Stimulated activated CD4-positive, alpha-beta T cell treated with anti-CD3 and anti-CD28 coated beads, TNF-alpha, amount 100 ng/mL, for 48 hours (primary cell): ENCODE measurements around the gene ADAMTSL3.

Experiments used
- DNase-seq, 3 donors: peaks; one replicate each; pipeline ENCODE4 v3.0.0-alpha.2; 2020; ENCODE audit warnings: low read depth in 3 of 3

Gene ADAMTSL3

DNA sequence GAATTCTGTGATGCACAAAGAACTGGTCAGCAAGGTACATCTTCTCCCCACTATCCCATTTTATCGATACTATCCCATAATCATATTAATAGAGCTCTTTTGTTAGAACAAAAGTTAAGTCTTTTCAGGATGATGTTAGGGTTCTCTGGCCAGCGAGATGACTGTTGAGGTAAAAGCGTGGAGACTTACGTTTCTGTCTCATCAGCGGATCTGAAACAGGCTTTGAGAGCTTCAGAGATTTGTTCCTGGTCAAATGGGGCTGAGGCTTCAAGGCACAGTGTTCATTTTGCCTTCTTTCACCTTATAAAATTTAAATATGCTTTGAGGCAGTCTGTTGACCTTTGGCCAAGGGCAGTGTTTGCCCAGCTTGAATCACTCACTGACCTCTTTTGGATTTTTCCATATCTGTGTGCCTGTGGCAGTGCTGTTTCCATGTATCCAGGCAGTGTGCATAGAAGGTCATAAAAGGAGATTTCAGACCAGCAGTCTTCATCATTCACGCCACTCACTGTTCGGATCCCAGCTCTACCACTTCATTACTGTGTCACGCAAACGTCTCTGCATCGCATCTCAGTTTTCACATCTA, 3.1 kb downstream of the ADAMTSL3 start:
- no peak for DNase-seq

DNA sequence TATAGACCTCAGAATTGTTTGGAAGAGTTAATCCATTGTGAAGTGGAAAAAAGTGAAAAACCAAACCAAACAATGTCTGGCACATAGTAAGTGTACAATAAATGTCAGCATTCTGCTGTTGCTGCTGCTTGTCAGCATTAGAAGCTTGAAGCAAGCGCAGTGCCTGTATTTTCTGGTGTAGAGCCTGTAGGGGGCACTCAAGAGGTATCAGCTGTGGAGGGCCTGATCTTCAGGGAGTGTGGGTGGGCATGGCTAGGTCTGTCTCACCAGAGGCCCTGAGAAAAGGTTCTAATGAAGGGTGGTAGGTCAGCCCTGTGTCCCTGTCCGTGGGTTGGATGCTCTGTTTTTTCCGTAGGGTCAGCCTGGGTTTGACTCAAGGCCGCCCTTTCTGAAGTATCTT, 3.6 kb downstream of the ADAMTSL3 start:
- DNase-seq, result no peak

DNA sequence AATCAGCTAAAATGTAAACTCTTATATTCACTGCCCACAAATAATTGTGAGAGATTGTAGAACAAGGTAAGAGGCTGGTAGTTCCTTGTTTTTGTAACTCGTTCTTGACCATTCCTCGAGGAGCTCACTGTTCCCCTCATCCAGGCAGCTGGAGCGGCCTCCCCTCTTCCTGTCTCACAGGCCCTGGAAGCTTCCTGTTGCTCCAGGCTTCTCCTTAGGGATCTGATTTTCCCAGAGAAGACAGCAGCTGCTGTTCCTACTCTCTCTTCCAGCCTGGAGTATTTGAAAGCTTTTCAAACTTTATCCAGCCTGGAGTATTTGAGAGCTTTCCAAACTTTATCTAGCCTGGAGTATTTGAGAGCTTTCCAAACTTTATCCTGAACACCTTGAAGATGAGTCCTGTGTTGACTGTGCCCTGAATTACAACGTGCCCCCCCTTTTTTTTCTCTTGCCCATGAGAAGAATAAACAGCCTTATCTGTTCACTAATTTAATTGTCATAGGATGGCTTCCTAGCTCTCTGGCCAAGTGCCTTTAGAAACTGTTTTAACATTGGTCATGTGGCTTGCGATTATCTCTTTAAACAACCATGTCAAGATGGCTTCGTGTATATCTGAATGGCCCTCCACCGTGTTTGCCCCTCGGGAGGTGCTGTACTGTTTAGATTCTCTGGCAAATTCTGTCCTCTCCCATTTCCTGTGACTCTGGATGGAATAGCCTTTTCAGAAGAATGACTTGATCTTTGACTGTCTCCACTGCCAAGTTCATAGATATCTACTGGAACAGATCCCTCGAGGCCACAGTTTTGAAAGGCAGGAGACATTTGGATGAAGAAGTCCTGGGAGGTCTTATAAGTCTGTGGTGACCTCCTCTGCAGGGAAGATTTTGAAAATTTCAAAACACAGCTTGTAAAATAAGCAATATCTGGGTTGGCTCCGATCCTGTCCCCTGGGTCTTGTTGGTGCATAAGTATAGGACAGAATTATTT, 4.8 kb downstream of the ADAMTSL3 start:
- no peak for DNase-seq

DNA sequence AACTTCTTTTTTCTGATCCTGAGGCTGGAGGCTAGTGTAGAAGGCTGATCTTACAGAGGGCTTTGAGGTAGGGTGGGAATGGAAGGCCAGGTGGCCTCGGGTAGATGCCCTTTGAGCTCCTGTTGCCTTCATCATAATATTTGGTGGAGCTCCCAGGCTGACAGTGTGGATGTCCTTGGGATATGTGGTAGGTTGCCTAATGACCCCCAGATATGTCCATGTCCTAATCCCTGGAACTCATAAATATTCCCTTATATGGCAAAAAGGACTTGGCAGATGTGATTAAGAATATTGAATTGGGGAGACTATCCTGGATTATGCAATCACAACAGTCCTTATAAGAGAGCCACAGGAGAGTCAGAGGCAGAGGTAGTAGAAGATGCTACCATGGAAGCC, 5.5 kb downstream of the ADAMTSL3 start:
- no peak for DNase-seq

DNA sequence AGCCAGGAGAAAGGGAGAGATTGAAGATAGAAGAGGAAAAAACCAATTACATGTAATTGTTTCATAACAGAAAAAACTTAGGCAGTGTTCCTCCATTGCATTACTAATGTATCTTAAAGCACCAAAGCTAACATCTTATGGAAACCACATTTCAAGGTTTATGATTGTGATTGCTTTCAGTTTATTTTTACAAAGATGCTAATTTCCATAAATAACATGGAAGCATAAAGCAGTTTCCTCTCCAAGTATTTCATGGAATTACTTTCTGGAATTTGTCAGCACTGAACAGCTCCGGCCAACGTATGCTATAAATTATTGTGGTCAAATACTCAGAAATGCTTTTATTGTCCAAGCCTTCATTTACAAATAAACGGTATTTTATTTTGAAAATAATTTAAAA, 11.6 kb downstream of the ADAMTSL3 start:
- DNase-seq, result no peak

DNA sequence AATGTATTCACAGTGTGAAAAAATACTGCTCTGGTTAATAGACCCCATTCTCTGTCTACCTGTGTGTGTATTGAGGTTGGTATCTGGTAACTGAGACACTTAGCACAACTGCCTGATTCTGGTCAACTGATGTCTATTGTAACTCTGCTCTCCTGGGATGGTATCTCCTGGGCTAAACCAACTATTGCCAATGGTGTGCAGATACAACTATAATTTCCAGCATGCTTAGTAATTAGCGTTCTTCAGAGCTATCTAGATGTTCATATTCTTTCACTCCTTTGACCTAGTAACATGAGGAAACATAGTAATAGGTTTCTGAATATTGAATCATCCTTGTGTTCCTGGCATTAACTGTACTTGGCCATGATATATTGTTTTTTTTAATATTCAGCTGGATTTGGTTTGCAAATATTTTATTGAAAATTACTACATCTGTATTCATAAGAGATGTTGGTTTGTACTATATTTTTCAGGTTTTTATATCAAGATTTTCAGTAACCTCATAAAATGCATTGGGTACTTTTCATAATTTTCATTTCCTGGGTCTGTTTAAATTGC, 16.8 kb downstream of the ADAMTSL3 start:
- DNase-seq, result no peak

DNA sequence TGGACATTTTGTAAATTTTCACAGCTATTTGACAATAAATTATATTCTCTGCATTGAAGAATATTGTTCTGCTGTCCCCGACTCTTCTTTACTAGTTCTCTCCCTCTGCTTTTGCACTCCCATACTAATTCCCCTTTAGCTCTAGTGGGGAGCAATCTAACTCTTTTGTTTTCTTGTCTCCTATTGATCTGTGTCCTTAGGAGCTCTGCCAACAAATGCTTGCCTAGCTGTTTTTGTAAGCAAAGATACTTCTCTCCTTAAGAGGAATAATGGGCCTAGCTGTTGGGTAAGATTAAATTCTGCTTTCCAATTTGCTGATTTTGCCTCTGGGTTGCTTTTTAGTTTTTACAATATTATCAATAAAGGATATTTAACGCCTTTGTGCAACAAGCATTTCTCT, 17.7 kb downstream of the ADAMTSL3 start:
- DNase-seq, result no peak

DNA sequence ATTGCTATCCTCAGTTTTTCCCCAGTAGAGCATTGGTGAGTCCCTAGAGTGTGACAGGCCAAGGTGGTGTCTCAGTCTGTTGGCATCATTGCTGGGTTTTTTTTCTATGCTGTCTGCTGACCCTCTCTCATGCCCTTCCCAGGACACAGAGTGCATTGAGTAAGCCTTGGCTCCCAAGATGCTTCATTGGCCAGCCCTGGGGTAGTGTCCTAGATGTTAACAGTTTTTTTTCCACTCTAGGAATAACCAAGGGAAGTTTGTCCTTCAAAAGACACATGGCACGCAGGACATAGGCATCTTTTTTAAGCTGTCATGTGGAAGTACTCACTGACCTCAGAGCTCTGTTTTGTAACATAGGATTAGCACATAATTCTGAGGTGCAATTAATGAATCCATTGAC, 19.5 kb downstream of the ADAMTSL3 start:
- no peak for DNase-seq

DNA sequence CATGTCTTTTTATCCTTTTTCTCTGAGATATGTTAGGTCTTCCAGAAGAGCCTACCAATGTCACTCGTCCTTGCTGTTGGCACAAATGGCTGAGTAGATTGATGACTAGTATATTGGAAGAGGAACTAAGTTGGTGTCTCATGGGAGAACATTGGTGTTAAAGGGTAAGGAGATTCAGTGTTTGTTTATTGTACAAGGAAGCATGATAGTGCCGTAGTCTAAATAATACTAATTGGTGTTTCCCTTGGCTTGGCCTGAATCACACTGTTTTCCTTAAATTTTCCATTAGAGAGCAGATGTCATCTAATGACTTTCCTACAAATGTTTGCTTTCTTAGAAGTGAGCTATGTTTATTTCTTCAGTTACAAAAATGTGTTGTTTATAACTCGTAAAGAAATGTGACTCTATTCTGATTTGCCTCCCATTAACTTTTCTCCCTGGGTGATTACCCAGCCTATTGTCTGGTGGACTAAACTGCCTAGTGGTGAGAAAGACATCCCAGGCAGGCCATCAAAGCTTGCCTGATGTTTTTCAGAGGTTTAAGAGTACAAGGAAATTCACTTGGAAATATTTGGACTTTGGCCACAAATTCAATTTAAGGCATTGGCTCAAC, 28.7 kb downstream of the ADAMTSL3 start:
- DNase-seq, result no peak

DNA sequence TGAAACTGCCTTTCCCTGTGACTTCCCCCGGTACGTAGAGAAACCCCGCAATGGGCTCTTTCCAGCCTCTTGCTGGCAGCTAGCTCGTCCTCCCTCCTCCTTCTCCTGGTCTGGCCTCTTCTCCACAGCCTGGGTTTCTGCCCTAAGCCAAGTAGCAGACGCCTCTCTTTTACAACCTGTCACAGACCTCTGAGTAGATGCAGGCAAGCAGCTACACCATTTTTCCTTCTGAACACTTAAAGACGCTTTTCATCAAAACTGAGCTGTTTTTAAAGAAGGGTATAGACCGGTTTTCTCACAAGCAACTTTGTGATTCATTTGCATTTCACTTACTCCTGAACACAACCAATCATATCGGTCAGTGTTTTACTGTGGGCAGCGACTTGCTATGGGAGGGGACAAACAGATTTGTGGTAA, 32.0 kb downstream of the ADAMTSL3 start:
- DNase-seq, result no peak

DNA sequence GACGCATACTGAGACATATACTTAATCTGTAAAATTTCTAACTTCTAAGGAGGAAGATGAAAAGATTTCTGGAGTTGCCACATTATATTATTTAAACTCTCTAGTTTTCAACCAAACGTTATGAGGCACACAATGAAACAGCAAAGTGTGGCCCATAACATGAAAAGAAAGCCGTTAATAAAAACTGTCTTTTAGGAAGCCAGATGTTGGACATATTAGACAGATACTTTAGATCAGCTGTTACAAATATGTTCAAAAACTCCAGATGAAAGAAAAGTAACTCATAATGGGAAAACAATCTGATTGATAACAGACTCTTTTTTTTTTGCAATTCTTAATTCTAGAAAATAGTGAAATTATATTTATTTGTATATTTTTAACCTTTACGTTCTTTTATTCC, 34.3 kb downstream of the ADAMTSL3 start:
- no peak for DNase-seq

DNA sequence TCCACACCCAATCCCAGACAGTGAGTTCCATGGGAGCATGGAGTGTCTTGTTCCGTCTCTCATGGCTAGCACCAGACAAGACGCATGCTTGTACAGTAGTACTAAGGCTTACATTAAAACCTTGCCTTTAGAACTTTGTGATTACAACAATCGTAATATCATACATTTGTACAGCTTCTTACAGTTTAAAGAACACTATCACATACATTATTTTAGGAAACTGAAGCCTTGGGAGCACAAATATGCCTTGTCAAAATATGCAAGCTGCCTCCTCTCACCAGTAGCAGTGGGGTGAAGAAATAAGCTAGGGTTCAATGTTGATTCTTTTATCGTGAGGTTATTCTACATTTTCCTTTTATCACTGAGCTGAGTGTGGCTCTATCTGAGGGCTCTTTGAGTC, 36.8 kb downstream of the ADAMTSL3 start:
- no peak for DNase-seq

DNA sequence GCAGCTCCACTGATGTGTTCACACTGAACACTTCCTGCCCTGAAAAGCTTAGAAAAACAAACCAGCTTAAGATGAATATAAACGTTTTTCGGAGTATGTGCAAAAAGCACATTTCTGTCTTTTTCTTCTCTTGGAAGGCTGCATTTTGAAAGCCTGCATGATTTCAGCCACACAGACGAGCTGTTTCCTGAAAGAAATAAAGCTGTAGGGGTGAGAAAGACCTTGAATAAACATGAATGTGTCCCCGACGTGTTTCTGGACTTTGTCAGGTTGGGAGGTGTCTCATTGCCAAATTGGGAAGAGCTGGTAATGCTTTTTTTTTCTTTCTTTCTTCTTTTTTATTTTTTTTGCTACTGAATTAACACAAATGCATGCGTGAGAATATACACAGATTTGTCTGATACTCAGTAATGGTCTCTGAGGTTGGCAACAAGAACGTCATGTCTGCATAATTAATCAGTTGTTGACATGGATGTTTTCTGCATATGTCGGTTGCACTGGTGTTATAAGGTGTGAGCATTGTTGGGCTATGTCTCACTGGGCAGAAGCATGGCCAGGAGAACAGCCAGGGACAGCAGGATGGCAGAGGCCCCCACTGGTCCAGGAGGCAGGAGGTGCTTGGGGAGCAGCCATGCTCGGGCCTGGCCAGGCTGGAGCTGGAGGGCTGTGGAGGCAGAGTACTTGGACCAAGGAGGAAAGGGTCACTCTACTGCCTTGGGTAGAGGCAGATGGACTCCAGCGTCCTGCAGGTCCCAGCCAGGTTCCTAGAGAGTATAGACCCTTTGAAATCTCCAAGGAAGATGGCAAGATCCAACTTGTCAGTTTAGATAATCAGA, 39.0 kb downstream of the ADAMTSL3 start:
- DNase-seq, result no peak

DNA sequence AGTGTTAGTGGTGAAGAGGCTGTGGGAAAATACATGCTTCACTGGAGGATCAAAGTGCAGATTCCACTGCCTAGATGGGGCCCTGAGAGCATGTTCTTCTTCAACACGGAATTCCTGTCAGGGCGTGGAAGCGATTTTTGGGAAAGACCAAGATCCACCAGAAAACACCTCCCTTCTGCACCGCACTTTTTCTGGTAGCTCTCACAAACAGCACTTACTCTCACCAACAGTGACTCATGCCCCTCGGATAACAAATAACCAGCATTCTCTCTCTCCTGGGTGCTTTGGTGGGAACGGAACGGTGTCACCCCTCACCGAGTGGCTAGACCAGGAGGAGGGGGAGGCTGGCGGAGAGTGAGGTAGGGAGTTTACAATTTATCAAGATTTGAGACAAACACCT, 40.1 kb downstream of the ADAMTSL3 start:
- no peak for DNase-seq

DNA sequence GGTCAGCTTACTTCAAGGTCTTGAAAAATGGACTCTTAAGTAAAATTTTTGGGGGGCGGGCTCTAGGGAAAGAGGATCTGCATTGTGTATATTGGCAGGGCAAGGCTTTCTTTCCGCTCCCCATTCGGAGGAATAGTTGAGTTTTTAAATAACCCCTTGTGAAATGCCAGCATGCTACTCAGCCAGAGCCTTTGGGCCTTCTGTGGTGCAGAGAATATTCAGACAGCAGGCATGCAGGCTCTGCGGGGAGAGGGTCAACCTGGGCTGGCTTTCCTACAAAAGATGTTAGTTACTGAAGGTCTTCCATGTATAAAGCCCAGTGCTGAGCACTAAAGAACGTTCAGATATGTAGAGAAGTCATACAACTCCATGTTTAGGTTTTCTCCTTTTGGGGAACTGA, 40.6 kb downstream of the ADAMTSL3 start:
- DNase-seq, result no peak

DNA sequence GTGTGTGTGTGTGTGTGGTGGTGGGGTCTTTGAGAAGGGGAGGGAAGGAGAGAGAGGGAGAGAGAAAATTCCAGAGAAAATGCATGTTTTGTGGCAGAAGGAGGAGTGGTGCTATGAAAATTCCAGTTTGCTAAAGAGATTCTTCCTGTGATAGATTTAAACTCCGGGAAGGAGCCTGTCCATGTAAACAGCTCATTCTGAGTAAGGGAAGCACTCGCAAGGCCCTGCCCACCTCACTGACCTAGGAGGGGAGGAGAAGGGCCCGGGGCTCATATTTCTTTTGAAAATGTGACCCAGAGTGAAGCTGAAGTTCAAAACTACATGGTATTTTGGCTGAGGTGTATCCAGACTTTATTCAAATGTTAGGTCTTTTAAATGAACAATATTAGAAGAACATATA, 41.3 kb downstream of the ADAMTSL3 start:
- DNase-seq, result no peak

DNA sequence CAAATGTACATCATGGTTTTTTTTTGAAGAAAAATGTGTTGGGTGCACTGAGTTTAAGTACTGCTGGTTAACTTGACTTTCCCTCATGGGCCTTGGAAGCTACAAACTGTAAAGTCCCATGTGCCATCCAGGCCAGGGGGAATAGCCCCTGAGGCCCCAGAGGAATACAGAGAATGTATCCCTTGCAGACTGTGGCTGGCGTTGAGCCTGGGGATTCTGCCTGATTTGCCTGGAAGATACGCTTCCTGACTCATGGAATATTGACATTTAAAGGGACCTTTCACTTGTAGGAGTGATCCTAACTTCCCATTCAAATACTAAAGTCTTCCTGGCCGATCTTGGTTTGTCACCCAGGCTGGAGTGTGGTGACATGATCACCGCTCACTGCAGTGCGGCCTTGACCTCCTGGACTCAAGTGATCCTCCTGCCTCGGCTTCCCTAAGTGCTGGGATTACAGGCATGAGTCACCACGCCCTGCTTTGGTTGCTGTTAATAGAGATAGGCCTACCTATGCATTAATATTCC, 42.0 kb downstream of the ADAMTSL3 start:
- no peak for DNase-seq

DNA sequence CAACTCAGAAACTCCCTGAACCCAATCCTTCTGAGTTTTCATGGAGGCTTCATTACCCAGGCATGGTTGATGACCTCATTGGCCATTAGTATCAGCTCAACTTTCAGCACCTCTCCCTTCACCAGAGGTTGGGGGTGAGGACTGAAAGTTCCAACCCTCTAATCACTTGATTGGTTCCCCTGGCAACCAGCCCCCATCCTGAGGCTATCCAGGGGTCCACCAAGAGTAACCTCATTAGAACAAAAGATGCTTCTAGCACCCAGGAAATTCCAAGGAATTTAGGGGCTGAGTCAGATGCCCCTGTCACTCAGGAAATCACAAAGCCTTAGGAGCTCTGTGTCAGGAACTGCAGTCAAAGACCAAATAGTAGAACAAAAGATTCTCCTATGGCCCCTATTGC, 43.8 kb downstream of the ADAMTSL3 start:
- no peak for DNase-seq

DNA sequence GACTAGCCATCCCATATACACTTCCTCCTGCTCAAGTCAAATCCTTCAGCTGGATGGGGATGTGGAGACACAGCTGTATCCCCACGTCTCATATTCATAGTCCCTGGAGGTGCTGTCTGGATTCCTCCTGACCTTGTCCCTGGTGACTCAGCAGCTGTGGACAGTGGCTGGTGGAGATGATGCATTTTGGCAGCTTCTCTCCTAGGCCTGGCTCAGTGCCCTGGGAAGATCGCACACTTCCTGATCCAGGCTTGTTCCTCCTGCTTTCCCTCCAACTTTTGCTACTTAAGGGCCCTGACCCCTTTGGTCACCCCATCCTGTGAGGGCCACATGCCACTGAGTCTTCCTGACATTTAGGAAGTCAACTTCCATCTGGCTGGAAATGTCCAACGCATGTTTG, 44.4 kb downstream of the ADAMTSL3 start:
- DNase-seq, result no peak

DNA sequence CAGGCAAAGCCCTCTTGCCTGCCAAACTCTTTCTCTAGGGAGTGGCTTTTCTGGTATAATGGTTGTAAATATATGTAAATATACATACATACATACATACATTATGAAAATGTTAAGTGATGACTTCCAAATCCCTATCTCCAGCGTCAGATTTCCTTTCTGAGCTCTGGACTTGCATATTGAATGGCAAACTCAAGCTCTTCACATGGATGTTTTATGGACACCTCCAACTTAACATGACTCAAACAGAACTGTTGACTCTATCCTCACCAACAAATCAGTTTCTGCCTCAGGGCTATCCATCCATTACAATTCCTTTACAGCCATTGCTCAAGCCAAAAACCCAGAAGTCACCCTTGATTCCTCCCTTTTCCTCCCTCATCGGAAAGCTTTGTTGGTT, 45.1 kb downstream of the ADAMTSL3 start:
- no peak for DNase-seq

DNA sequence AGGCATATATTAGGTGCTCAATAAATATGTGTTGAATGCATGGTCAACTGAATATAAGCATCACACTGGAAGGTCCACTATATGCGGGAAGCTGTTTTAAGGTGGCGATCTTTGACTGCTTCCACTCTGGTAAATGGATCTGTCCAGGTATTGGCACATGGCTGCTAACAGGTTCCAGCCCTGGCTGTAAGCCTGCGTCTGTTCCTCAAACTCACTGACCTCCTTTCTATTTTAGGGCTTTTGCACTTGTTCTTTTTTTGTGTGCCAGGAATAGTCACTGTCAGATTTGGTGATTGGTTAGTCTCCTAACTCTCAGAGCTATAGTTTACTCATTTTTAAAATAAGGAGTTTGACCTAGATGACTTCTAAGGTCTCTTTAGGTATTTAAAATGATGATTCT, 46.2 kb downstream of the ADAMTSL3 start:
- DNase-seq, result no peak
